ENCODE data around the gene ASIC5. TPM values are rescaled to one million over a fixed set of nuclear protein-coding genes. Genes with fewer than 3 reads are reported as not detected.

ASIC5 gene
- total RNA-seq, 4 donors from 2014 or later = not detected

- TF ChIP-seq POLR2AphosphoS5 (IDR thresholded peaks at IDR 0.05) (no peak), EP300 (IDR thresholded peaks at IDR 0.05; ENCODE audit: low read depth) (no peak), CTCF (IDR thresholded peaks at IDR 0.05) (peak; percentile 48 to 73 (median 57)), POLR2A (IDR thresholded peaks at IDR 0.05) (no peak)
- no peaks in the 10 kb centered on the region for H3K27me3 ChIP-seq
- in situ Hi-C loops (cut with MboI; ENCODE audit: low pct_ligation_motif_present in 1 of 4, low pct_unique_long_range_greater_than_20kb in 1 of 4, low sequenced_read_pairs in 3 of 4) = loop anchor here in 1 of 4 donors (10.0 kb wide), 1 partner anchor 145 kb away; the partner anchor contains the start of gene CTSO
- H3K27ac ChIP-seq = no peak overlapping the region
- peaks cover 0 to 11% (median 0%) of the 10 kb centered on the region in 4 donors for H3K4me1 ChIP-seq
- no peaks in the 10 kb centered on the region for H3K36me3 ChIP-seq
- intact Hi-C loops (cut with DNase I; ENCODE audit: low total_unique reads) = no loop called here
- no peaks in the 10 kb centered on the region for H3K9me3 ChIP-seq
- 72 to 79% methylated on average over 1 of the region's 1 CpG for WGBS, 2 donors (ENCODE audit: low coverage in 1 of 2)
- H3K4me3 ChIP-seq = no peak overlapping the region
- no peak for DNase-seq
Measured at GRCh38 chr4:155809835-155810234, 56.2 kb downstream of the ASIC5 start.

- peaks cover 0 to 15% (median 6%) of the 10 kb centered on the region in 4 donors for H3K4me1 ChIP-seq
- no peaks in the 10 kb centered on the region for H3K27me3 ChIP-seq
- 33 to 42% methylated on average over 1 of the region's 1 CpG for WGBS, 2 donors (ENCODE audit: low coverage in 1 of 2)
- DNase-seq = no peak
- H3K4me3 ChIP-seq = no peak overlapping the region
- in situ Hi-C loops (cut with MboI; ENCODE audit: low pct_ligation_motif_present in 1 of 4, low pct_unique_long_range_greater_than_20kb in 1 of 4, low sequenced_read_pairs in 3 of 4) (loop anchor here in 1 of 4 donors (10.0 kb wide), 1 partner anchor 148 kb away; the partner anchor contains the start of gene CTSO), intact Hi-C loops (cut with DNase I; ENCODE audit: low total_unique reads) (no loop called here)
- H3K27ac ChIP-seq = peak overlapping the region; percentile 35 to 62 (median 51)
- no peaks in the 10 kb centered on the region for H3K9me3 ChIP-seq
- no peaks in the 10 kb centered on the region for H3K36me3 ChIP-seq
- TF ChIP-seq POLR2AphosphoS5 (IDR thresholded peaks at IDR 0.05) = peak in 1 of 3 donors; percentile 47
- no peak for TF ChIP-seq POLR2A (IDR thresholded peaks at IDR 0.05)
Measured at GRCh38 chr4:155807021-155807420, 59.1 kb downstream of the ASIC5 start.

GRCh38 chr4:155805016-155805415 is 61.1 kb downstream of the ASIC5 start:
- no peak for DNase-seq
- Histone ChIP-seq H3K36me3 (no peaks in the 10 kb centered on the region), H3K4me3 (no peak overlapping the region), H3K27me3 (no peaks in the 10 kb centered on the region), H3K9me3 (no peaks in the 10 kb centered on the region), H3K27ac (peak overlapping the region in 3 of 4 donors; percentile 45 to 62 (median 57)), H3K4me1 (peaks cover 3 to 20% (median 8%) of the 10 kb centered on the region in 4 donors)
- TF ChIP-seq EP300 (IDR thresholded peaks at IDR 0.05; ENCODE audit: low read depth) (no peak), POLR2A (IDR thresholded peaks at IDR 0.05) (no peak), CTCF (IDR thresholded peaks at IDR 0.05) (no peak), POLR2AphosphoS5 (IDR thresholded peaks at IDR 0.05) (no peak)
- in situ Hi-C loops (cut with MboI; ENCODE audit: low pct_ligation_motif_present in 1 of 4, low pct_unique_long_range_greater_than_20kb in 1 of 4, low sequenced_read_pairs in 3 of 4) = loop anchor here in 1 of 4 donors (10.0 kb wide), 1 partner anchor 150 kb away; the partner anchor contains the start of gene CTSO
- intact Hi-C loops (cut with DNase I; ENCODE audit: low total_unique reads) = no loop called here
- WGBS, 2 donors (ENCODE audit: low coverage in 1 of 2) = 86 to 100% methylated on average over 1 of the region's 1 CpG

GRCh38 chr4:155802190-155802959 is 63.7 kb downstream of the ASIC5 start:
- TF ChIP-seq POLR2A (IDR thresholded peaks at IDR 0.05) (no peak), POLR2AphosphoS5 (IDR thresholded peaks at IDR 0.05) (peak in 1 of 3 donors; percentile 21)
- peaks cover 3 to 18% (median 8%) of the 10 kb centered on the region in 4 donors for H3K4me1 ChIP-seq
- no peaks in the 10 kb centered on the region for H3K9me3 ChIP-seq
- H3K27me3 ChIP-seq = no peaks in the 10 kb centered on the region
- H3K36me3 ChIP-seq = no peaks in the 10 kb centered on the region
- in situ Hi-C loops (cut with MboI; ENCODE audit: low pct_ligation_motif_present in 1 of 4, low pct_unique_long_range_greater_than_20kb in 1 of 4, low sequenced_read_pairs in 3 of 4) (loop anchor here in 1 of 4 donors (10.0 kb wide), 1 partner anchor 152 kb away; the partner anchor contains the start of gene CTSO), intact Hi-C loops (cut with DNase I; ENCODE audit: low total_unique reads) (loop anchor here (5.0 kb wide), 1 partner anchor 395 kb away; no protein-coding TSS in a partner anchor)
- H3K27ac ChIP-seq = peak overlapping the region; percentile 62 to 76 (median 70)
- no peak for DNase-seq
- H3K4me3 ChIP-seq = no peak overlapping the region
- WGBS, 2 donors (ENCODE audit: low coverage in 1 of 2) = 61 to 68% methylated on average over 3 to 9 of the region's 9 CpGs
